ENCODE measurements around the gene ENOX1. TPM values are rescaled to one million over a fixed set of nuclear protein-coding genes. Genes with fewer than 3 reads are reported as not detected.

The ENOX1 gene
- total RNA-seq, 1 experiment from 2014 or later, result 0.35 TPM

GRCh38 chr13:43293561-43293960 is 493.2 kb downstream of the ENOX1 start:
- no peak overlapping the region for H3K4me2 ChIP-seq
- intact Hi-C loops (cut with micrococcal nuclease; ENCODE audit: unreplicated experiment), result no loop called here

GRCh38 chr13:43293008-43293407 is 493.8 kb downstream of the ENOX1 start:
- H3K27me3 ChIP-seq (ENCODE audit: insufficient read depth, low read depth), result no peaks in the 10 kb centered on the region
- H3K9me3 ChIP-seq (ENCODE audit: insufficient read depth, low read depth), result no peaks in the 10 kb centered on the region
- no peaks in the 10 kb centered on the region for H3K4me1 ChIP-seq (replicated peaks; ENCODE audit: insufficient read depth)
- intact Hi-C loops (cut with micrococcal nuclease; ENCODE audit: unreplicated experiment), result no loop called here
- BruUV-seq (replicated peaks), result no TSS peak
- H3K4me3 ChIP-seq, result no peak overlapping the region
- no peaks in the 10 kb centered on the region for H4K20me1 ChIP-seq (ENCODE audit: insufficient read depth)
- H3F3A ChIP-seq (ENCODE audit: insufficient read depth, low read depth), result no peaks in the 10 kb centered on the region
- H3K79me2 ChIP-seq (ENCODE audit: low read depth), result no peaks in the 10 kb centered on the region
- TF ChIP-seq, protein P1, sequence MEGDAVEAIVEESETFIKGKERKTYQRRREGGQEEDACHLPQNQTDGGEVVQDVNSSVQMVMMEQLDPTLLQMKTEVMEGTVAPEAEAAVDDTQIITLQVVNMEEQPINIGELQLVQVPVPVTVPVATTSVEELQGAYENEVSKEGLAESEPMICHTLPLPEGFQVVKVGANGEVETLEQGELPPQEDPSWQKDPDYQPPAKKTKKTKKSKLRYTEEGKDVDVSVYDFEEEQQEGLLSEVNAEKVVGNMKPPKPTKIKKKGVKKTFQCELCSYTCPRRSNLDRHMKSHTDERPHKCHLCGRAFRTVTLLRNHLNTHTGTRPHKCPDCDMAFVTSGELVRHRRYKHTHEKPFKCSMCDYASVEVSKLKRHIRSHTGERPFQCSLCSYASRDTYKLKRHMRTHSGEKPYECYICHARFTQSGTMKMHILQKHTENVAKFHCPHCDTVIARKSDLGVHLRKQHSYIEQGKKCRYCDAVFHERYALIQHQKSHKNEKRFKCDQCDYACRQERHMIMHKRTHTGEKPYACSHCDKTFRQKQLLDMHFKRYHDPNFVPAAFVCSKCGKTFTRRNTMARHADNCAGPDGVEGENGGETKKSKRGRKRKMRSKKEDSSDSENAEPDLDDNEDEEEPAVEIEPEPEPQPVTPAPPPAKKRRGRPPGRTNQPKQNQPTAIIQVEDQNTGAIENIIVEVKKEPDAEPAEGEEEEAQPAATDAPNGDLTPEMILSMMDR (conservative IDR thresholded peaks at IDR 0.05), result no peak
- TF ChIP-seq EZH2 (IDR thresholded peaks at IDR 0.05; ENCODE audit: low read depth), result no peak
- POLR2A ChIA-PET (ENCODE audit: unreplicated experiment), result interaction anchor here (0.6 kb wide), 1 partner anchor 357 kb away, joined by 7 read pairs; no protein-coding TSS in a partner anchor
- no peak for DNase-seq
- H3K27ac ChIP-seq, result no peak overlapping the region
- no peaks in the 10 kb centered on the region for H3K9me2 ChIP-seq (ENCODE audit: insufficient read depth)
- H3K4me2 ChIP-seq, result no peak overlapping the region
- H2AFZ ChIP-seq, result no peak overlapping the region
- no peaks in the 10 kb centered on the region for H3K36me3 ChIP-seq (ENCODE audit: low read depth)
- CTCF ChIA-PET, result no interaction called here

More at GRCh38 chr13:43293561-43293960, 493.2 kb downstream of the ENOX1 start:
- Histone ChIP-seq H3K9me3 (ENCODE audit: insufficient read depth, low read depth) (no peaks in the 10 kb centered on the region), H3K9me2 (ENCODE audit: insufficient read depth) (no peaks in the 10 kb centered on the region), H3K36me3 (ENCODE audit: low read depth) (no peaks in the 10 kb centered on the region), H3K27ac (no peak overlapping the region), H2AFZ (no peak overlapping the region), H3K27me3 (ENCODE audit: insufficient read depth, low read depth) (no peaks in the 10 kb centered on the region), H3K79me2 (ENCODE audit: low read depth) (no peaks in the 10 kb centered on the region), H3F3A (ENCODE audit: insufficient read depth, low read depth) (no peaks in the 10 kb centered on the region), H3K4me1 (replicated peaks; ENCODE audit: insufficient read depth) (no peaks in the 10 kb centered on the region), H3K4me3 (no peak overlapping the region), H4K20me1 (ENCODE audit: insufficient read depth) (no peaks in the 10 kb centered on the region)
- no TSS peak for BruUV-seq (replicated peaks)
- CTCF ChIA-PET, result no interaction called here
- DNase-seq, result no peak
- POLR2A ChIA-PET (ENCODE audit: unreplicated experiment), result no interaction called here
- TF ChIP-seq, protein P1 (conservative IDR thresholded peaks at IDR 0.05), result no peak
- TF ChIP-seq EZH2 (IDR thresholded peaks at IDR 0.05; ENCODE audit: low read depth), result no peak

DNA sequence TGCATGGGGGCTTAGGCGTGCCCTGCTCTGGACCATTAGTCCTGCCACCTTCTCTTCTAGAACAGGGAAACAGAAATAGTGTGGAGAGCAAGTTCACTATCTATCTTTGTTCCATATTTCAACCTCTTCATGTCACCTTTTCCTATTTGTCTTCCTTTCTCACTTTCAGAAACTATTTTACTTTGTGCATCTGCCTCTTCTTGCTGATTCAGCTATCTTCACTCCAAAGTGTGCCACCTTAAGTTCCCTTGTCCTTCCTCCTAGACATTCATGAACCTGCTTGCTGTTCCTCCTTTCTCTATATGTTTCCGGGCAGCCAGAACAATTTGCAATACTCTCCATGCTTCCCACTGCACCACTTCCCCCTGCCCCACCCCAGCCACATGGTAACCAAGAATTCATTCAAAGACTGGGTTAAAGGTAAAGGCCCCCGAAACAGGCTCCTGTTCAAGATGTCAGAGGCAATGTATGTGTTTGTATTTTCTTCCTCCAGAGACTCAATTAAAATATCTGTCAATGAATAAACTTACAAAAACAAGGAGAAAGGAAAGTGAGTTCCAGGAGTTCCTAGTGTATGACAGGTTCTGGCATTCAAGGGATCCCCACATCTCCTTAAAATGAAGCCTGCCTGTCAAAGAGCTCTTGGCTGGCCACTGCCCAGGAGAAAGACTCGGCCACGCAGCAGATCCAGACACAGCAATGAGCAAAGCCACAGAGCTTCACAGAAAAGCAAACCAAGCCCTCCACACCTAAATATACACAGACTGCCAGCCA is 495.3 kb downstream of the ENOX1 start:
- intact Hi-C loops (cut with micrococcal nuclease; ENCODE audit: unreplicated experiment), result no loop called here
- Histone ChIP-seq H3K36me3 (ENCODE audit: low read depth) (no peaks in the 10 kb centered on the region), H3K4me2 (no peak overlapping the region), H3K9me2 (ENCODE audit: insufficient read depth) (no peaks in the 10 kb centered on the region), H3K27me3 (ENCODE audit: insufficient read depth, low read depth) (no peaks in the 10 kb centered on the region), H3F3A (ENCODE audit: insufficient read depth, low read depth) (no peaks in the 10 kb centered on the region), H3K27ac (no peak overlapping the region), H4K20me1 (ENCODE audit: insufficient read depth) (no peaks in the 10 kb centered on the region), H3K79me2 (ENCODE audit: low read depth) (no peaks in the 10 kb centered on the region), H3K4me3 (no peak overlapping the region), H2AFZ (no peak overlapping the region), H3K9me3 (ENCODE audit: insufficient read depth, low read depth) (no peaks in the 10 kb centered on the region), H3K4me1 (replicated peaks; ENCODE audit: insufficient read depth) (no peaks in the 10 kb centered on the region)
- DNase-seq, result no peak
- BruUV-seq (replicated peaks), result no TSS peak
- POLR2A ChIA-PET (ENCODE audit: unreplicated experiment), result no interaction called here
- CTCF ChIA-PET, result no interaction called here
- TF ChIP-seq EZH2 (IDR thresholded peaks at IDR 0.05; ENCODE audit: low read depth), result no peak
- TF ChIP-seq, protein P1 (conservative IDR thresholded peaks at IDR 0.05), result no peak
